DMS79 (cell line): ENCODE results near the gene UBE2G2.

Experiments
- DNase-seq: peaks from one replicate; lab custom pipeline; 2025; lab: John Stamatoyannopoulos, UW

The UBE2G2 gene

DNA sequence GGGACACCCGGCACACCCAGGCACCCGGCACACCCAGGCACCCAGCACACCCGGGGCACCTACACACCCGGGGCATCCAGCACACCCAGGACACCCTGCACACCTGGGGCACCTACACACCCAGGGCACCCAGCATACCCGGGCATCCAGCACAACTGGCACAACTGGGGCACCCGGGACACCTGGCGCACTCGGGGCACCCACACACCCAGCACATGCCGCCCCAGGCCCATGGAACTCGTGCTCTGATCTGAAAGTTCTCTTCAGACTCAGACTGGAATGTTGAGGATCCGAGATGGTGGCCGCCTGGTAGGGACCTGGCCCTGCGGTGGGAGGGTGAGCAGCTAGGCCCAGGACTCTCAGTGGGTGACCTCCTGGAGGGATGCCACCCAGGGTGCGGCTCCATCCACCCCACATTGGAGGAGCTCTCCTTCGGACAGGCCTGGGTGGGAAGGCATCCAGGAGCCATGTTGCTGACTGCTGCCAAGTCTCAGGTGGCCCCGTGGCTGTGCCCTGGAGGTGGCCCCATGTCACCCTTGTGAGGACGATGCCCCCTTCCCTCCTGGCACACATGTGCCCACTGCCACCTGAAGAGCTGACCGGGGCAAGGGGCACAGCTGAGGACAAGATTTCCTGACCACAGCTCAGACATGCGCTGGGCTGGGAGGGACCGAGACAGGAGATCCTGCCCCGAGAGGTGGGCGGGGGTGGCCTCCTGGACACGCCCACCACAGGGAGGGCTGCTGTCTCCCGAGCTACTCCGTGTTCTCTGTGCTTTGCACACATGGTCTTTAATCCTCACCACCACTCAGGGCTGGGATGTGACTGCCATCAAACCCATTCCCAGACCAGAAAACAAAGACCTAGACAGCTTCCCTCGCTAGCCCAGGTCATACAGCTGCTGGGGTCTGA lies 37.0 kb downstream of the UBE2G2 start:
- DNase-seq, result no peak

DNA sequence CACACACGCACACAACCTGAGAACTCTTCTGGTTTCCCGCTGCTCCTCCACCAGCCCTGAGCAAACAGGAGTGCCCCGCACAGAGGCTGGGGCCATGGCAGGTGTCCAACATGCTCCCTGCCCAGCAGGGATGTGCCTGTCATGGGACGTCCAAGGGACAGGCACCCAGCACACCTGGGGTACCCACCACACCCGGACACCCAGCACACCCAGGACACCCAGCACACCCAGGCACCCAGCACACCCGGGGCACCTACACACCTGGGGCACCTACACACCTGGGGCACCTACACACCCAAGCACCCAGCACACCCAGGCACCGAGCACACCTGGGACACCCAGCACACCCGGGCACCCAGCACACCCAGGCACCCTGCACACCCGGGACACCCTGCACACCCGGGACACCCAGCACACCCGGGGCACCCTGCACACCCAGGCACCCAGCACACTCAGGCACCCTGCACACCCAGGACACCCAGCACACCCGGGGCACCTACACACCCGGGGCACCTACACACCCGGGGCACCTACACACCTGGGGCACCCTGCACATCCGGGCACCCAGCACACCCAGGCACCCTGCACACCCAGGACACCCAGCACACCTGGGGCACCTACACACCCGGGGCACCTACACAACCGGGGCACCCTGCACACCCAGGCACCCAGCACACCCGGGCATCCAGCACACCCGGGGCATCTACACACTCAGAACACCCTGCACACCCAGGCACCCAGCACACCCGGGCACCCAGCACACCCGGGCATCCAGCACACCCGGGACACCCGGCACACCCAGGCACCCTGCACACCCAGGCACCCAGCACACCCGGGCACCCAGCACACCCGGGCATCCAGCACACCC lies 37.9 kb downstream of the UBE2G2 start:
- no peak for DNase-seq

DNA sequence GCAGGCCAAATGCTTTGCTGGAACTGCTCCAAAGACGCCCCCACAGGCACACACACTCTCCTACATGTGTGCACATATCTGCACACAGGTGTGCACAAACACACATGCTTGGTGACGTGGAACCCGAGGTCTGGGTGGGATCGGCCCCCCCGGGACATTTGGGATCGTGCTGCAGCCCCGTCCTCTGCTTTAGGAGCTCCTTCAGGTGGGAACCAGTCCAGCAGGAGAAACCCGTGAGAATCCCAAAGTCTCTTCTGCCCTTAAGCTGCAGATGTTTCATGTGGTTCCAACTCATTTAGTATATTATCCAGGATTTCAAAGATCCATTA lies 38.6 kb downstream of the UBE2G2 start:
- no peak for DNase-seq

DNA sequence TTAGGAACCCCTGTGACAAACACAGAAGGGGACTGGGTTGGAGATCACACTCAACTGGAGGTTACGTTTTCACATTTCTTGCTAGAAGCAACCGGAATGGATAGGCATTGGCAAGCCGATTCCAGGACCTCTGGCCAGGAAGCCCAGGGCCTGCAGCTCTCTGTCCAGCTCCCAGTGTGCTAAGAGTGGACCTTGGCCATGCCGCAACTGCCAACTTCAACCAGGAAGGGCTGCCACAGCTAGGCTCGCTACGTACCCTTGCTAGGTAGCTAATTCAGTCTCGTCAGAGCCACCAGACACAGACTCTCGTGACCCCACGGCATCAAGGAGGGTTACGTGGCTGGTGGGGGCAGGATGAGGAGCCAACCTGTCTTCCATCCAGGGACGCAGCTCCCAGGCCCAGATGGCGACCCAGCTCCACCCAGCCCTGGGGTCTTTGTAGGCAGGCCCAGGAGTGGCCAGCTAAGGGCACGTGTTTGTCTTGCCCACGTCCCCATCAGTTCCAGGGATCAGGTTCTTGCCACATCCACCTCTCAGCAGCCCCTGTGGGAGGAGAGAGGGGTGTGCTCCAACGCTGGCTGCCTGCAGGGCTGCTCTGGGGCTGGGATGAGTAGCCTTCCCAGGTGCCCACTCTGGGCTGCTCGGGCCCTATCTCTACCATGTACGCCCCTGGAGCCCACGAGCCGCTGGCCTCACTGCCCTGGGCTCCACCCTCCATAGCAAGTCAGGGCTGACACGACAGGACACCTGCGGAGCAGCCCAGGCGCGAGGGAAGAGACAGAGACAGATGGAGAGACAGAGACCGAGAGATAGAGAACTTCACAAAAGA lies 39.2 kb downstream of the UBE2G2 start:
- no peak for DNase-seq

DNA sequence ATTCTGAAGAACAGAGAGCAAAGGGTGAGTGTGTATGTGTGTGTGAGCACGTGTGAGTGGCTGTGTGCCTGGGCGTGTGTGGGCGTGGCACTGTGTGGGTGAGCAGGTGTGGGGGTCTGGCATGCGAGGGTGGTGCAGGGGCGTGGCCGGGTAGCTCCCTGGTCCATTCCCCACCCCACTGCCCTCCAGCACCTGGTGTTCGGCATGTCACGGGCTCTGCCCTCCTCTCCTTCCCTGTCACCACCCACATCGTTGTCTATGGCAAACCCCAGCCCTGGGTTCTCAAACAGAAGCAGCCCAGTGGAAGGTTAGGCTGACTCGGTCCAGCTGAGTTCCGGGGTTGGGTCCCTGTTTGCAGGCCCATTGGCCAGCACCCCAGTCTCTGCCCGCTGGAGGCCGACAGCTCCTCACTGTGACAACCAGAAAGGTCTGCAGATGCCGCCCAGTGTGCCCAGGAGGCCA lies 39.8 kb downstream of the UBE2G2 start:
- no peak for DNase-seq

DNA sequence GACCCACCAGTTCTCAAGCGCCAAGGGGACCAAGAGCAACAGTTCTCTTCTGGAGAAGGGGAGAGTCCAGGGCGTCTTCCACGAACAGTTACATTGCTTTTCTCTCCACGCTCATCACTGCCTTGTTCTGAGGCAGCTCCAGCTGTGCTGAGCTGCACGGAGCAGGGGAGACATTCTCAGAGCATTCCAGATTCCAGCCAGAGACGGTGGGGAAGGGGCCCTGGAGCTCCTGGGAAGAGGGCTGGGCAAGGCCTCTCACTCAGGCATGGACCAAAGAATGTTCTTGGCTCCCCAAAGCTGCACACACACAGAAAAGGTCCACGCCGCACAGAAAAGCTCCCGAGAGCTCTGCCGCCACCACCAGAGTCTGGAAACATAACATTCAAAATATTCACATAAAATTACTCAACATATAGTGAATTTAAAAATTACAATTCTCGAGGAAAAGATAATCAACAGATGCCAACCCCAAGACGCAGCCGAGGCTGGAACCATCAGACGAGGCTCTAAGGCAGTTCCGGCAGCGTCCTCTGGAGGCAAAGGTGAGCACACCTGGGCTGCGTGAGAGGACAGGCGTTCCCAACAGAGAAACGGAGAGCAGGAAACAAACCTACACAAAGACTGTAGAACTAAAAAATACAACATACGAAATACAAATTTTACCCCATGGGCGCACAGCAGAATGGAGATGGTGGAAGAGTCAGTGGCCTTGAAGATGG lies 40.5 kb downstream of the UBE2G2 start:
- DNase-seq, result no peak

DNA sequence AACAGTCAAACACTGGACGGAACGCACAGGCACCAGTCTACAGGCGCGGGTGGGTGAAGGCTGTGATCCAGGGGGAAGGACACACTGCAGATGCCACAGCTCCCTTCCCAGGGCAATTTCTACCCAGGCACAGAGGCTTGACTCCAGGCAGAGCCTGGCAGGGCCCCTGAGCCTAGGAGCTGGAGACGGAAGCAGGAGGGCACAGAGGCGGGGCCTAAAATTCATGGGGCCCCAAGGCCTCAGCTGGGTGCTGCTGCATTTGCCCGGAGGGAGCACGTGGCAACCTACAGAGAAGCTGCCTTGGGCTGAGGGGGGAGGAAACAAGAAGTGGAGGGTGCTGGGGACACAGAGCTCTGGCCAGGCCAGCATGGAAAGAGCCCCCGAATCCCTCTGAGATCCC lies 41.2 kb downstream of the UBE2G2 start:
- no peak for DNase-seq

DNA sequence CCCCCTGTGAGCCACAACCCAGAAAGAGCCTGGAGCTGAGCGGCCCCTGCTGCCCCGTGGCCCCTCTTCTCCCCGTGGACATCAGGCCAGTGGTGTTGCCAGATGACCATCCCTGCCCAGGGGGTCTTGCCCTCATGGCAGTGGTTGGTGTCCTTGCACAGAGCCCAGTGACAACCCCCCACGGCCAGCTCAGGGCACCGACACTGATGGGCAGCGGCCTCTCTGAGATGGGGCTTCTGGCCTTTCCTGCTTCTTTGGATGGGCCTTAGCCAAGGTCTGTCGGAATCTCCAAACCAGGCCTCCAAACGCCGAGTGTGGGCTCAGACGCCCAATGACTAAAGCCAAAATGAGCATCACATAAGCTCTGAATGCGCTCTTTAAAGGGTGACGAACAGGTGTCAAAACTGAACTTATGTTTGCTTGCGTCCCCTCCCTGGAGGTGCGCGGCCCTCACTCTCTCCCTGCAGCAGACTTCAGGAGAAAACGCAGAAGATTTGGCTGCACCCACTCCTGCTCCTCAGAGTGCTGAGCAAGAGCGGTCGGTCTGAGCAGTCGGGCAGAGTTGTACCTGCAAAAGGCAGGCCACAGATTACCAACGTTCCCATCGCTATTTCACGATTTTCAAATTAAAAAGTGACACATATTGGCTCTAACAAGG lies 41.9 kb downstream of the UBE2G2 start:
- DNase-seq, result no peak

DNA sequence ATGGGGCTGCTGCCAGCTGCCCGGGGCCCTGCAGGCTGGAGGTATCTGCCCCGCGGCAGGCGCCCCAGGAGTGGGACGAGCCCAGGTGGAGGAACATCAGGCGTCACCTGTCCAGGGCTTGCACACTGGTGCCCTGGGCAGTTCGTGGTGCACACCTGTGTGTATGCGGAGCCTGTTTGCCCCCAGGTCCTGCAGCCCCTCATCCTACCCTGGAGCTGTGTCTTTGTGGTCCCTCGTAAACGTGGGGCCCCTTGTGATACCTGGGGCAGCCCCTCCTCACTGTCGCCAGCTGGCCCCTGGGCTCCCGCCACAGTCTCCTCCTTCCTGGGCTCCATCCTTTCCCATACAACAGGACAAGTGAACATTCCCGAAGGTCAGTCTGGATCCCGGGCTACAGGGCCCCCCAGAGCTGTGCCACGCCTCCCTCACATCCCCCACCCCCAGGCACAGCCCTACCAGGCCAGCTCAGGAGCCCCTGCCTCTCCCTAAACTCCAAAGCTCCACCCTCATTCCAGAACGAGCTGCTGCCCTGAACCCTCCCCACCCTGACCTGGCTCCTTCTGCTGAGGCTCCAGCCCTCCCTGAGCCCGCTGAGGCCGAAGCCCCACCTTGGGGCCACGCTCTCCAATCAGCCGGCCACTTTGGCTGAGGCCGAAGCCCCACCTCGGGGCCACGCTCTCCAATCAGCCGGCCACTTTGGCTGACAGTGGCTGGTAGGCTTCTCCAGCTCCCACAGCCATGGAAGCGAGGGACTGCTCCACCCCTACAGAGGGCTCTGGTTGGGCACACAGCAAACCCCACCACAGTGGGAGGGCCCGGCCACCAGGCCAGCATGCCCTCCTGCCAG lies 42.6 kb downstream of the UBE2G2 start:
- DNase-seq, result no peak

DNA sequence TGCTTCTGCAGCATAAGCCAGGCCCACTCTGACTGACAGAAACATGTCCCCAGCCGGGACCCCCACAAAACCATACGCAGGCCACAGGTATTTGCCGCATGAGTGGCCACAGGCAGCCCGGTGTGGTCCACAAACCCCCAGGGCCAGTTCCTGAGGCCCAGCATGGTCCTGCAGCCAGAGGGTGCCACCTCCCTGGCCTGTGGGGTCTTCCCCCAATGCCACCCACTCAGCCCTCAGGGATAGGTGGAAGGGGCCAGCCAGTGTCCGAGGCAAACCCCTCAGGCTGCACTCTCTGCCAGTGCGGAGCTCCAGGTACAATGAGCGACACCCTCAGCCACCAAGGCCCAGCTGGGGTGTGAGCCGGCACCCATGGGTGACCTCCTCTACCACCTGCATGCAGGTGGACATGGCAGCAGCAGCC lies 43.5 kb downstream of the UBE2G2 start:
- DNase-seq, result no peak

DNA sequence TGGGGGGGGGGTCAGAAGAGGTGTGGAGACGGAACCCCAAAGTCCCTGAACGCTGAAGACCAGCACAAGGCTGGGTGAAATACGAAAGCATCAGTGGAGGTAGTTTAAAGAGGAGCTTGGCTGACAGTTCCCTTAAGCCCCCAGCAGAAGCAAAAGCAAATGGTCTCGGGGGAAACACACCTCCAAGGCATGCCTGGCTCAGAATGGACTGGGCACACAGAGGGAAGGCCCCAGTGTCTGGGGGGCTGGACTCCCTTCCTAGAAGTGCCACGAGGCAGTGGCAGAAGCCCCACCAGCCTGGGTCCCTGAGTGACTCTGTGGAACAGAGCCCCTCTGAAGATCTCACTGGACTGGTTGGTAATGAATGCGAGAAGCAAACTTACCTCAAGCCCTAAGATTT lies 43.9 kb downstream of the UBE2G2 start:
- DNase-seq, result no peak

DNA sequence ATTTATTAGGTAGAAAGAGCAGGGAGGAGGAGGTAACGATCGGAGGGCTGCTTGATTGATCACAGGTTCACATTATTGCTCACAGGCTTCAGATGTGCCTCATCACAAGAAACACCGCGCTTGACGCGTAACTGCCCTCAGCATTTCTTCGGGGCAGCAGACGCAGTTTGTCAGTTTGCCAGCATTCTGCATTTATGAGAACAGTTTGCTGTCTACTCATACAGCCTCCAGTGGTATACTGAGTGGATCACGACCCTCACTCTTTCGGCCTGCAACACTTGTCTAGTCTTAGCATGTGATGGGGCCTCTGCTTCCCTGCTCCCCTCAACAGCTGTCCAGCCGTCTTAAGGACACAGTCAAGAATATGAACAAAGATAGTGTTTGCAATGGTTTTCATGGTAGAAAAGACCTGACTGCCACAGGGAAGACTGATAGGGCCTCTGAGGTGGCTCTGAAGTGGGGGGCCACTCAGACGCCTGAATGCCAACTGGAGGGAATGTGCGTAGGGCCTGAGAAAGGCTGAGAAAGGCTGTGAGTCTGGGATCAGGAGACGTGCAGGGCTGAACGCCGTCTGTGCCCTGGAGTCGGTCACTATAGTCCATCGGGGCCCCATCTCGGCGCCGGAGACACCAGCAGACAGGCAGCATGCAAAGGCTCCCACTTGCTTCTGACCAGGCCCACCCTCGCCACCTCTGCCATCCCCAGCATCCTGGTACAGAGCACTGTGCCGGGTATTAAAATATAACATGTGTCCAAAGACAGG lies 45.0 kb downstream of the UBE2G2 start:
- no peak for DNase-seq

DNA sequence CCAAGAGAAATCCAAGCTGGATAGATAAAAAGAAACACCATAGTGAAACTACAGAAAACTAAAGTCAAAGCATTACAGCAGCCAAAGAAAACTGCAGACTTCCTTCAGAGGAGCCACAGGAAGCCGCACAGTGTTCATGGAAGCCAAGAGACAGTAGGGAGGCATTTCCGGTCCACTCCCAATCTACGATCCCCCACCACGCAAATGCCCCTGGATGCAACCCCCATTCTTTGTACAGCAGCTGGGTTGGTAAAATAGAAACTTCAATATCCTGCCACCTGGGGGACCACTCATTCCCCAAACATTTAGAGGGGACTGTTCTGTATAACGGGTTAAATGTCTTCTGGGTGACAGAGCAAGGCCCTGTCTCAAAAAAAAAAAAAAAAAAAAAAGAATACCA lies 46.4 kb downstream of the UBE2G2 start:
- no peak for DNase-seq

DNA sequence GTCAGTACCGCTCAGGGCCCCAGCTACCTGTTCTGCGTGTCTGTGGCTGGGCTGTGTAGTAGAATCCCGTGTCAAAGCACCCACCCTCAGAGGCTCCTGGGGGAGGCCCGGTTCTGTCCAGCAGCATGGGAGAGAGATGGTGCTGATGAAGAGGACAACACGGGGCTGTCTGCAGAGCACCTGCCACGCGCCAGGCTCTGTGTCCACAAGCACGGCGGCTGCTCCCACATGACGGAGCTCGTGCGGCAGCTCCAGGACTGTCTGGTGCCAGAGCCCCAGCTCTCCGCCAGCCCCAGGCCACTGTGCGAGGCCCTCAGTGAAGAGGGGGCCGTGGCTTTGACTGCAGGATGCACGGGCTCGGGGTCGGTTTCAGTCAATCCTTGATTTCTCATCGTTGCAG lies 48.3 kb downstream of the UBE2G2 start:
- no peak for DNase-seq

DNA sequence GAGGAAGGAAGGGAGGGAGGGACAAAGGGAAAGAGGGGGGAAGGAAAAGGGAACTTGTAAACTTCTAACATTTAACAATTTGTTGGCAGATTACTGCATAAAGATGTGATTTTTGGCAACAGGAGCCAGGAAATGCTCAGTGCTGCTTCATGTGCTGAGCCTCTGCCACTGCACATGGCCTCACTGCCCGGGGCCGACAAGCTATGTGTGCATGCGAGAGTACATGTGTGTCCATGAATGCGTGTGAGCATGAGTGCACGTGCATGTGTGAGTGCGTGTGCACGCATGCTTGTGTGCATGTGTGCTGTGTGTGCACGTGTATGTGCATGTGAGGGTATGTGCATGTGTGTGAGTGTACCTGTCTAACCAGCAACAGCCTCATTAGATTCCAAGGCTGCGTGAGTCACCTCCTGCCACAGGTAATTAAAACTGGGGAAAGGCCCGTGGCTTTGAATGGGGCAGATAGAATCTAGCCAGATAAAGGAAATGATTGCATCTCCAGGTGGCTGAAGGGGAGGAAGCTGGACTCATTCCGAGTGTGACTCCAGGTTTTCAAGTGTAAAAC lies 48.9 kb downstream of the UBE2G2 start:
- DNase-seq, result peak; percentile 81

DNA sequence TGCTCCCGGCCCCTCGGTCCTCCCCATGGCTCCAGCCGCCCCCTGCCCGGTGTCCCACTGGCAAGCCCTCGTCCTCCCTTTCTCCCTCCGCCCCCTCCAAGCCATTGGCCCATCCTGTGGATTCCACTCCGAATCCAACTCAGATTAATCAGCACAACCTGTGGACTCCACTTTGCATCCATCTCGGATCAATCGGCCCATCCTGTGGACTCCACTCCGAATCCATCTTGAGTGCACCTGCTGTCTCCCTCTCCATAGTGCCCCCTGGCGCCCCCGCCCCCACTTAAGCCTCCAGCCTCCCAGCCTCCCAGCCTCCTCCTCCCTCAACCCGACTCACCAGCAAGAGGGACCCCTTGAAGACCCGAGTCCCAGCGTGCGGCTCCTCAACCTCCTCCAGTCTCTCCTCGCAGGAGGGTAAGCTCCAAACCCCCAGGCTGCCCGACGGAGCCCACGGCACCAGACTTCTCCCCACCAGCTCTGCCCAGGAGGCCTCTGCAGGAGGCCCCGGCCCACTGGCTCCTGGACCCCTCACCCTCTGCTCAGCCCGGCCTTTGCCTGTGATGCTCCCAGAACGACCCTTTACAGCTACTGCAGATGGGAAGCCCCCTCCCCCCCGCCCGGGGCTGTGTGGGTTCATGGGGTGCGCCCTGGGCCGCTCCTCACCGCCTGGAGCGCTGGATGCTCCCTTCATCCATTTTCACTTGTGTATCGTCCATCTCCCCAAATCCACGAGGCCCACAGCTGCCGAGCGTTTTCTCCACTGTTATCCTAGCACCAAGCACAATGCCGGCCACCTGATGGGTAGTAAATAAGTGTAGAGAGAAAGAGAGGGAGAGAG lies 49.6 kb downstream of the UBE2G2 start:
- DNase-seq, result no peak

DNA sequence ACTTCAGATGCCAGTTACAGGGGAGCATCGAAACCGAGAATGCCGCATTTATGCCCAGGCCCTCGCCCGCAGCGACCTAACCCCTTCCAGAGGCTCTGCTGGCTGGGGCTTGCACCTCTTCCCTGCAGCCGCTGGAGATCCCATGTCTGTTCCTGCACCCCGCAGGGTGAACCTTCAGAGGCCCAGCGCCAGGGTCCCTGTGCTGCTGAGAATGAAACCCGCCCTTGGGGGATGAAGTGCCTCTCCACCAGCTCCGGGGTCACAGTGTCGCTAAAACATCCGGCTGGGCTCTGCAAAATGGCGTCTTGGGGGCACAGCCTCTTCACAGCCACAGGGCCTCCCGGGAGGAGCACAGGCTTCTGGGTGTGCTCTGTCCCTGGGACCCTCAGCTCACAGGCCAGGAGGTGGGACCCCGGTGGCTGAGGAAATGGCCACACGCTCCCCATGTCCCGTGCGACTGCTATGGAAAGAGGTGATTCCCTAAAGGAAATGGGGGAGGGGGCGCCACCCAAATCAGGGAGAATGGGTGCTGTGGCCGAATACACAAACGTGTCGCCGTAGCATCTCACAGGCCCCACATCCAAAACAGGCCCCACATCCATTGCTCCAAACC lies 50.3 kb downstream of the UBE2G2 start:
- no peak for DNase-seq

DNA sequence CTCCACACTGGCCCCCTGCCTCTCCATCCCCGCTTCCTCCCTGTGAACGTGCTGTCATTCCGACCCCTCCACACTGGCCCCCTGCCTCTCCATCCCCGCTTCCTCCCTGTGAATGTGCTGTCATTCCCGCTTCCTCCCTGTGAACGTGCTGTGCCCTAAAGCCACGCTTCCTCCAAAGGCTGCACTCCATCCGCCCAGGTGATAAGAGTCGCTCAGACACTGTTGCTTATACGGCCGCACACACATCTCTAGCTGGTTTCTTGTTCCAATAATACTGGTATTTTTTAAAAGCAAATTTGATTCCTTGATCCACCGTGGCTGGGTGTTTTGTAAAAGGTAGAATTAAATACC lies 51.0 kb downstream of the UBE2G2 start:
- no peak for DNase-seq
